ENCODE data around the gene KIAA1671. TPM values are rescaled to one million over a fixed set of nuclear protein-coding genes. Genes with fewer than 3 reads are reported as not detected.

KIAA1671 gene
- polyA plus RNA-seq, 1 donor (not counting 4 experiments of a cell fraction or from before 2014, with no cell fraction given) = 17.4 TPM

- TF ChIP-seq EZH2 (IDR thresholded peaks at IDR 0.05; ENCODE audit: low read length) (no peak), CTCF (optimal IDR thresholded peaks at IDR 0.05 in 1 of 3, IDR thresholded peaks at IDR 0.05 in 1 of 3, conservative IDR thresholded peaks at IDR 0.05 in 1 of 3; ENCODE audit: extremely low read depth in 1 of 3, insufficient read depth in 2 of 3, low read length in 3 of 3) (no peak)
- Histone ChIP-seq H3K4me1 (ENCODE audit: control insufficient read depth, extremely low read depth, insufficient read depth, low read length) (peaks cover 26% of the 10 kb centered on the region), H3K9ac (ENCODE audit: control insufficient read depth, extremely low read depth, insufficient read depth, low read length) (no peak overlapping the region), H3K9me1 (ENCODE audit: control insufficient read depth, extremely low read depth, insufficient read depth, low read length) (peaks cover 2% of the 10 kb centered on the region), H3K27me3 (ENCODE audit: control insufficient read depth, extremely low read depth, insufficient read depth, low read length) (no peaks in the 10 kb centered on the region), H2AFZ (ENCODE audit: control insufficient read depth, low read length) (no peak overlapping the region), H3K79me2 (ENCODE audit: control insufficient read depth, insufficient read depth, low read length) (peaks cover 5% of the 10 kb centered on the region), H3K27ac (ENCODE audit: control insufficient read depth, insufficient read depth, low read length) (peak overlapping the region; percentile 39), H4K20me1 (ENCODE audit: control insufficient read depth, extremely low read depth, insufficient read depth, low read length) (peaks cover 6% of the 10 kb centered on the region), H3K4me2 (ENCODE audit: control insufficient read depth, extremely low read depth, insufficient read depth, low read depth, low read length) (peak overlapping the region; percentile 57), H3K4me3 (ENCODE audit: control insufficient read depth in 2 of 3, extremely low read depth in 1 of 3, insufficient read depth in 2 of 3, low read depth in 1 of 3, low read length in 3 of 3) (no peak overlapping the region), H3K36me3 (ENCODE audit: control insufficient read depth in 2 of 2, extremely low read depth in 1 of 2, insufficient read depth in 2 of 2, low read length in 2 of 2) (no peaks in the 10 kb centered on the region), H3K9me3 (ENCODE audit: control insufficient read depth, low read depth, low read length) (no peaks in the 10 kb centered on the region)
- dilution Hi-C loops (cut with MboI; ENCODE audit: extremely low pct_ligation_motif_present, low sequenced_read_pairs) = no loop called here
- FAIRE-seq (no peak), DNase-seq (ENCODE audit: low read depth, low spot score) (no peak)
Measured at GRCh38 chr22:25154667-25154999, 202.1 kb downstream of the KIAA1671 start.

GRCh38 chr22:25156736-25157135 is 204.2 kb downstream of the KIAA1671 start:
- TF ChIP-seq CTCF (optimal IDR thresholded peaks at IDR 0.05 in 1 of 3, IDR thresholded peaks at IDR 0.05 in 1 of 3, conservative IDR thresholded peaks at IDR 0.05 in 1 of 3; ENCODE audit: extremely low read depth in 1 of 3, insufficient read depth in 2 of 3, low read length in 3 of 3) = no peak
- no peak for TF ChIP-seq EZH2 (IDR thresholded peaks at IDR 0.05; ENCODE audit: low read length)
- peaks cover 3% of the 10 kb centered on the region for H4K20me1 ChIP-seq (ENCODE audit: control insufficient read depth, extremely low read depth, insufficient read depth, low read length)
- no peak for FAIRE-seq
- peaks cover 0 to 1% of the 10 kb centered on the region in 2 experiments for H3K36me3 ChIP-seq (ENCODE audit: control insufficient read depth in 2 of 2, extremely low read depth in 1 of 2, insufficient read depth in 2 of 2, low read length in 2 of 2)
- H3K4me3 ChIP-seq (ENCODE audit: control insufficient read depth in 2 of 3, extremely low read depth in 1 of 3, insufficient read depth in 2 of 3, low read depth in 1 of 3, low read length in 3 of 3) = no peak overlapping the region
- no peaks in the 10 kb centered on the region for H3K9me3 ChIP-seq (ENCODE audit: control insufficient read depth, low read depth, low read length)
- H3K9ac ChIP-seq (ENCODE audit: control insufficient read depth, extremely low read depth, insufficient read depth, low read length) = no peak overlapping the region
- H3K79me2 ChIP-seq (ENCODE audit: control insufficient read depth, insufficient read depth, low read length) = peaks cover 5% of the 10 kb centered on the region
- H3K9me1 ChIP-seq (ENCODE audit: control insufficient read depth, extremely low read depth, insufficient read depth, low read length) = peaks cover 2% of the 10 kb centered on the region
- no peaks in the 10 kb centered on the region for H3K27me3 ChIP-seq (ENCODE audit: control insufficient read depth, extremely low read depth, insufficient read depth, low read length)
- no peak overlapping the region for H2AFZ ChIP-seq (ENCODE audit: control insufficient read depth, low read length)
- H3K4me2 ChIP-seq (ENCODE audit: control insufficient read depth, extremely low read depth, insufficient read depth, low read depth, low read length) = no peak overlapping the region
- H3K27ac ChIP-seq (ENCODE audit: control insufficient read depth, insufficient read depth, low read length) = no peak overlapping the region
- H3K4me1 ChIP-seq (ENCODE audit: control insufficient read depth, extremely low read depth, insufficient read depth, low read length) = peaks cover 26% of the 10 kb centered on the region
- dilution Hi-C loops (cut with MboI; ENCODE audit: extremely low pct_ligation_motif_present, low sequenced_read_pairs) = no loop called here
- DNase-seq (ENCODE audit: low read depth, low spot score) = no peak

All from keratinocyte (primary cell).